Transverse colon (tissue), 4 donors: Measurements from ENCODE around the gene ADIPOQ. TPM values are rescaled to one million over a fixed set of nuclear protein-coding genes. Genes with fewer than 3 reads are reported as not detected.
"Not testable (repeated sequence)": the region's sequence is repeated elsewhere in the genome, so short reads cannot be mapped to it uniquely, and the experiment has no call there.

Experiments
- DNase-seq: peaks from one replicate; pipeline ENCODE4 v3.0.0-alpha.2; 2019
- H3K27ac ChIP-seq, 4 donors: fragments of 200-600 bp; sonication (generic); 2 replicates each; pipeline ENCODE4 v1.5.1; 2016 to 2018; ENCODE audit warnings: inconsistent platforms in 4 of 4
- H3K27me3 ChIP-seq: fragments of 200-600 bp; sonication (generic); 2 replicates; pipeline ENCODE4 v1.5.1; 2017; ENCODE audit warnings: inconsistent platforms
- H3K36me3 ChIP-seq, 4 donors: fragments of 200-600 bp; sonication (generic); 2 replicates each; pipeline ENCODE4 v1.5.1; 2017 to 2019; ENCODE audit warnings: inconsistent platforms in 4 of 4
- H3K4me1 ChIP-seq, 4 donors: fragments of 200-600 bp; sonication (generic); 2 replicates each; pipeline ENCODE4 v1.5.1; 2017 to 2020; ENCODE audit warnings: inconsistent platforms in 4 of 4
- H3K4me3 ChIP-seq, 4 donors: fragments of 200-600 bp; sonication (generic); 1 replicate in 1 of 4; 2 replicates in 3 of 4; pipeline versions ENCODE4 v1.5.1 to v1.6.1; 2017 to 2019; ENCODE audit warnings: inconsistent platforms in 4 of 4
- H3K9me3 ChIP-seq, 2 donors: fragments of 200-600 bp; sonication (generic); 2 replicates each; pipeline ENCODE4 v1.5.1; 2017 to 2019; ENCODE audit warnings: inconsistent platforms in 2 of 2
- CTCF ChIP-seq, 5 experiments: fragments of 200-600 bp in 3 of 5; fragments of 450-650 bp in 2 of 5; sonication (generic) in 3 of 5; IDR thresholded peaks; 1 replicate in 2 of 5; 2 replicates in 3 of 5; pipeline ENCODE4 v1.5.1; 2016 to 2017; ENCODE audit warnings: antibody characterized with exemption in 5 of 5, inconsistent platforms in 3 of 5, mild to moderate bottlenecking in 2 of 5, moderate library complexity in 1 of 5
- EP300 ChIP-seq: sonication (generic); formaldehyde crosslinking; IDR thresholded peaks from one replicate; pipeline ENCODE4 v1.6.1; 2017; ENCODE audit warnings: antibody characterized with exemption, low read depth
- POLR2A ChIP-seq: fragments of 450-650 bp; IDR thresholded peaks from one replicate; pipeline ENCODE4 v1.6.1; 2016; ENCODE audit warnings: antibody characterized with exemption, mild to moderate bottlenecking, moderate library complexity
- POLR2AphosphoS5 ChIP-seq, 3 donors: sonication (generic); formaldehyde crosslinking; IDR thresholded peaks; one replicate each; pipeline ENCODE4 v1.6.1; 2016; ENCODE audit warnings: antibody characterized with exemption in 3 of 3
- WGBS, 2 donors: methylation state at CpG; one replicate each; pipeline ENCODE4 v1.1.5; 2018; ENCODE audit warnings: low coverage in 1 of 2; 5-methylcytosine and 5-hydroxymethylcytosine counted together
- in situ Hi-C, 4 donors: fragments of 200-750 bp; cut with MboI; loops; one replicate each; pipeline versions ENCODE4 v1.15.0 to v1.15.1; 2017; ENCODE audit warnings: low sequenced_read_pairs in 3 of 4, low pct_ligation_motif_present in 1 of 4, low pct_unique_long_range_greater_than_20kb in 1 of 4
- intact Hi-C: fragments of 100-400 bp; cut with DNase I; formaldehyde crosslinking; loops from one replicate; pipeline ENCODE4 v1.15.1; 2023; ENCODE audit warnings: low total_unique reads
- total RNA-seq, 4 donors: library from RNA; depleted of rRNA; stranded (reverse); fragments of >200 nt; gene quantifications; one replicate each; pipeline ENCODE4 v1.1.0, GENCODE V29; 2016

Gene ADIPOQ
- total RNA-seq, 4 donors from 2014 or later: 4.6 to 11.7 (median 7.5) TPM; not detected in 1

DNA sequence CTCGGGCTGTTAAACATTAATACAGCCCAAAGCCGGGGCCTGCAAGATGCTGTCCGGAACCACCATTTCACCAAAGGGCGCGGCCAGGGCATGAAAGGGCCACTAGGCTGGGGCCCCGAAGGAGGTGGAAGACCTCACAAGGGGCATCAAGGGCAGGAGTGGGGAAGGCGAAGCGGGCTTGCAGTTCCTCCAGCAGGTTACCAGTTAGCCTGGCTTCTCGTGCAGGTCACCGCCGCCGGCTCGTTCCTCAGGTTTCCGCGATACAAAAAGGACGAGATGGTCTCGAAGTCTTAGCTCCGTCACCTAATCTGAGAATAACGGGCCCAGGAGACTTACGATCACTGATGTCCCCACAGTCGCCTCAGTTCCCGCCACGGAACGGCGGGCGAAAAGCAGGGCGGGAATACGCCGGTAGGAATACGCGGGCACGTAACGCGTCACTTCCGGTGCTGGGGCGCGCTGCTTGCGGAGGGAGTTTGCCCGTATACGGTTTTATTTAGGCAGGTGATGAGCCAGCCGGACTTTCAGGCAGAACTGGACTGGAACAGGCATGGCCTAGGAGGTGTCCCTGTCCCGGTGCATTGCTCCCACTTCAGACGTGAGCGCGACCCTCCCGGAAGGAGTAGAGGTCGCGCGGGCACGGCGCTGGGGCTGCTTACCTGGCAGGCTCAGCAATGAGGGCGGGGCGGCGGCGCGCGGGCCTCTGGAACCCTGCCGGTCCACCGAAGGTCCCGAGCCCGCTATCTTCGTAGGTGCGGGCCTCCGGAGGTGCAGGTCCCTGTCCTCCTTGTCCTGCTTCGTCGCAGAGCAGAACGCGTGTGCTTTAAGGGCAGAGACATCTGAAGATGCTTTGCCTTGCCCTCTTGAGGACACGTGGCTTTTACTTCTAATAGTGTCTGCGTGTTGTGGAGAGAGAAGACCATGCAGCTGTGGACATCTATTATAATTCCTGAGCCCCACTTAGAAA, 36.1 kb upstream of the ADIPOQ start, which contains the start of gene RFC4:
Gene RFC4, minus strand, starts transcription at position 394 of the 967 bp plus-strand sequence. CDS start 1,769 bp downstream, outside the sequence.
- in situ Hi-C loops (loop anchor here in 3 of 4 donors (25.0 kb wide), 2 partner anchors 194 to 819 kb away; partner anchors contain the start of gene AHSG (in 2 of the 3)), intact Hi-C loops (no loop called here)
- 0% methylated on average over 1 to 50 of the region's 70 CpGs for WGBS, 2 donors
- Histone ChIP-seq H3K9me3 (no peaks in the 10 kb centered on the region), H3K4me3 (peak within 1 kb of the TSS; percentile 46 to 86 (median 59)), H3K27me3 (no peaks in the 10 kb centered on the region), H3K36me3 (no peaks in the 10 kb centered on the region), H3K27ac (peak within 1 kb of the TSS; percentile 83 to 92 (median 90)), H3K4me1 (peaks cover 6 to 20% (median 12%) of the 10 kb centered on the region in 4 donors)
- TF ChIP-seq POLR2AphosphoS5 (IDR thresholded peaks at IDR 0.05): peak; percentile 69 to 85 (median 71)
- TF ChIP-seq EP300: peak; percentile 4
- no peak for TF ChIP-seq CTCF (IDR thresholded peaks at IDR 0.05)
- peak; percentile 57 for TF ChIP-seq POLR2A
- DNase-seq: peak; percentile 91

DNA sequence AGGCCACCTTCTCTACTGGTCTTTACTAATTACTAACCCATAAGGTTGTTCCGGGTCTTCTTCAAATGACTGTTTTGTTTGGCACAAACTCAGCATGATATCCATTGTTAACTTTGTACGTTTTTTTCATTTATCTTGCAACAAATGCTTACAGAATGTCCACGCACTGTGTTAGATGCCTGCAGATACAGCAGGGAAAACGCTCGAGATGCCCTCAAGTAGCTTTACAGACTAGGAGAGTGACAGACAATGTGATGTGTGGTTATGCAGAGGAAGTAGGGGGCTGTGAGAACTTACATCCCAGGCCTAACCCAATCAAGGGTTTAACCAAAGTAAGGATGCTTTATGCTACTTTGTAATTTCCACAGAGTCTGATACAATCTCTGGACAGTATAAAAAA, 35.3 kb upstream of the ADIPOQ start:
- peak overlapping the region in 2 of 4 donors; percentile 48 to 86 for H3K4me3 ChIP-seq
- H3K4me1 ChIP-seq: peaks cover 6 to 20% (median 12%) of the 10 kb centered on the region in 4 donors
- TF ChIP-seq POLR2AphosphoS5 (IDR thresholded peaks at IDR 0.05) (no peak), CTCF (IDR thresholded peaks at IDR 0.05) (no peak), EP300 (no peak), POLR2A (no peak)
- intact Hi-C loops: no loop called here
- H3K9me3 ChIP-seq: no peaks in the 10 kb centered on the region
- in situ Hi-C loops: loop anchor here in 3 of 4 donors (25.0 kb wide), 2 partner anchors 195 to 820 kb away; partner anchors contain the start of gene AHSG (in 2 of the 3)
- 27 to 32% methylated on average over 3 to 5 of the region's 5 CpGs for WGBS, 2 donors
- H3K36me3 ChIP-seq: no peaks in the 10 kb centered on the region
- no peak for DNase-seq
- H3K27me3 ChIP-seq: no peaks in the 10 kb centered on the region
- H3K27ac ChIP-seq: peak overlapping the region in 3 of 4 donors; percentile 88 to 92 (median 91)

GRCh38 chr3:186810336-186810996, 32.0 kb upstream of the ADIPOQ start:
- no peak overlapping the region for H3K27ac ChIP-seq
- in situ Hi-C loops (loop anchor here in 3 of 4 donors (10.0 to 25.0 kb wide), 3 partner anchors 196 to 823 kb away; partner anchors contain the start of gene AHSG (in 3 of the 3)), intact Hi-C loops (no loop called here)
- peaks cover 3 to 12% (median 7%) of the 10 kb centered on the region in 4 donors for H3K4me1 ChIP-seq
- DNase-seq: no peak
- H3K27me3 ChIP-seq: peaks cover 3% of the 10 kb centered on the region
- TF ChIP-seq EP300 (no peak), POLR2AphosphoS5 (IDR thresholded peaks at IDR 0.05) (no peak), CTCF (IDR thresholded peaks at IDR 0.05) (no peak), POLR2A (no peak)
- no peaks in the 10 kb centered on the region for H3K36me3 ChIP-seq
- 84 to 85% methylated on average over 2 to 5 of the region's 5 CpGs for WGBS, 2 donors
- no peak overlapping the region for H3K4me3 ChIP-seq
- H3K9me3 ChIP-seq: no peaks in the 10 kb centered on the region

- in situ Hi-C loops: loop anchor here in 3 of 4 donors (10.0 to 25.0 kb wide), 3 partner anchors 197 to 824 kb away; partner anchors contain the start of gene AHSG (in 3 of the 3)
- H3K4me3 ChIP-seq, H3K27me3 ChIP-seq, H3K9me3 ChIP-seq, DNase-seq, H3K4me1 ChIP-seq, H3K36me3 ChIP-seq, H3K27ac ChIP-seq, intact Hi-C loops: not testable (repeated sequence)
- 95% methylated on average over 7 of the region's 29 CpGs; no CpG with 5 or more reads in 1 of the 2 donors for WGBS, 2 donors
Observed at GRCh38 chr3:186811313-186811712, 31.2 kb upstream of the ADIPOQ start.
